ENCODE data around the gene PTPRH. TPM values are rescaled to one million over a fixed set of nuclear protein-coding genes. Genes with fewer than 3 reads are reported as not detected.

PTPRH gene
- polyA plus RNA-seq, 1 donor (not counting 4 experiments of a cell fraction or from before 2014, with no cell fraction given) = 0.17 TPM

GRCh38 chr19:55153652-55154264 is 55.5 kb downstream of the PTPRH start:
- no peak overlapping the region for H3K4me2 ChIP-seq (ENCODE audit: control insufficient read depth, extremely low read depth, insufficient read depth, low read depth, low read length)
- no peak overlapping the region for H3K4me3 ChIP-seq (ENCODE audit: control insufficient read depth in 2 of 3, extremely low read depth in 1 of 3, insufficient read depth in 2 of 3, low read depth in 1 of 3, low read length in 3 of 3)
- dilution Hi-C loops (cut with MboI; ENCODE audit: extremely low pct_ligation_motif_present, low sequenced_read_pairs) = no loop called here
- H3K27me3 ChIP-seq (ENCODE audit: control insufficient read depth, extremely low read depth, insufficient read depth, low read length) = no peaks in the 10 kb centered on the region
- DNase-seq (ENCODE audit: low read depth, low spot score) = no peak
- no peak for FAIRE-seq
- H3K9me1 ChIP-seq (ENCODE audit: control insufficient read depth, extremely low read depth, insufficient read depth, low read length) = no peaks in the 10 kb centered on the region
- H3K4me1 ChIP-seq (ENCODE audit: control insufficient read depth, extremely low read depth, insufficient read depth, low read length) = peaks cover 5% of the 10 kb centered on the region
- no peaks in the 10 kb centered on the region for H3K9me3 ChIP-seq (ENCODE audit: control insufficient read depth, low read depth, low read length)
- H2AFZ ChIP-seq (ENCODE audit: control insufficient read depth, low read length) = no peak overlapping the region
- H3K27ac ChIP-seq (ENCODE audit: control insufficient read depth, insufficient read depth, low read length) = no peak overlapping the region
- H3K36me3 ChIP-seq (ENCODE audit: control insufficient read depth in 2 of 2, extremely low read depth in 1 of 2, insufficient read depth in 2 of 2, low read length in 2 of 2) = no peaks in the 10 kb centered on the region
- no peaks in the 10 kb centered on the region for H3K79me2 ChIP-seq (ENCODE audit: control insufficient read depth, insufficient read depth, low read length)
- no peaks in the 10 kb centered on the region for H4K20me1 ChIP-seq (ENCODE audit: control insufficient read depth, extremely low read depth, insufficient read depth, low read length)
- TF ChIP-seq EZH2 (IDR thresholded peaks at IDR 0.05; ENCODE audit: low read length) (no peak), CTCF (optimal IDR thresholded peaks at IDR 0.05 in 1 of 3, IDR thresholded peaks at IDR 0.05 in 1 of 3, conservative IDR thresholded peaks at IDR 0.05 in 1 of 3; ENCODE audit: extremely low read depth in 1 of 3, insufficient read depth in 2 of 3, low read length in 3 of 3) (no peak)
- H3K9ac ChIP-seq (ENCODE audit: control insufficient read depth, extremely low read depth, insufficient read depth, low read length) = no peak overlapping the region

GRCh38 chr19:55152017-55152416 is 57.3 kb downstream of the PTPRH start:
- Histone ChIP-seq H3K4me3 (ENCODE audit: control insufficient read depth in 2 of 3, extremely low read depth in 1 of 3, insufficient read depth in 2 of 3, low read depth in 1 of 3, low read length in 3 of 3) (no peak overlapping the region), H2AFZ (ENCODE audit: control insufficient read depth, low read length) (peak overlapping the region; percentile 75), H3K27me3 (ENCODE audit: control insufficient read depth, extremely low read depth, insufficient read depth, low read length) (no peaks in the 10 kb centered on the region), H4K20me1 (ENCODE audit: control insufficient read depth, extremely low read depth, insufficient read depth, low read length) (no peaks in the 10 kb centered on the region), H3K9ac (ENCODE audit: control insufficient read depth, extremely low read depth, insufficient read depth, low read length) (no peak overlapping the region), H3K36me3 (ENCODE audit: control insufficient read depth in 2 of 2, extremely low read depth in 1 of 2, insufficient read depth in 2 of 2, low read length in 2 of 2) (no peaks in the 10 kb centered on the region), H3K4me2 (ENCODE audit: control insufficient read depth, extremely low read depth, insufficient read depth, low read depth, low read length) (no peak overlapping the region), H3K9me1 (ENCODE audit: control insufficient read depth, extremely low read depth, insufficient read depth, low read length) (no peaks in the 10 kb centered on the region), H3K4me1 (ENCODE audit: control insufficient read depth, extremely low read depth, insufficient read depth, low read length) (no peaks in the 10 kb centered on the region), H3K27ac (ENCODE audit: control insufficient read depth, insufficient read depth, low read length) (no peak overlapping the region), H3K79me2 (ENCODE audit: control insufficient read depth, insufficient read depth, low read length) (no peaks in the 10 kb centered on the region), H3K9me3 (ENCODE audit: control insufficient read depth, low read depth, low read length) (no peaks in the 10 kb centered on the region)
- TF ChIP-seq EZH2 (IDR thresholded peaks at IDR 0.05; ENCODE audit: low read length) (no peak), CTCF (optimal IDR thresholded peaks at IDR 0.05 in 1 of 3, IDR thresholded peaks at IDR 0.05 in 1 of 3, conservative IDR thresholded peaks at IDR 0.05 in 1 of 3; ENCODE audit: extremely low read depth in 1 of 3, insufficient read depth in 2 of 3, low read length in 3 of 3) (no peak)
- FAIRE-seq (peak; percentile 66), DNase-seq (ENCODE audit: low read depth, low spot score) (no peak)
- dilution Hi-C loops (cut with MboI; ENCODE audit: extremely low pct_ligation_motif_present, low sequenced_read_pairs) = no loop called here
